Spleen (tissue), 11 donors: ENCODE measurements around the gene KANSL1. TPM values are rescaled to one million over a fixed set of nuclear protein-coding genes. Genes with fewer than 3 reads are reported as not detected.

ENCODE experiments used
- DNase-seq: peaks from one replicate; pipeline ENCODE4 v3.0.0-alpha.2; 2020
- H3K27ac ChIP-seq, 8 donors: fragments of 200-600 bp; sonication (generic) in 7 of 8; 1 replicate in 4 of 8; 2 replicates in 4 of 8; pipeline versions ENCODE4 v1.5.0 to v1.8.0; 2016 to 2021; ENCODE audit warnings: inconsistent platforms in 4 of 8, mild to moderate bottlenecking in 4 of 8, moderate library complexity in 1 of 8
- H3K27me3 ChIP-seq, 7 donors: fragments of 200-600 bp; sonication (generic) in 6 of 7; replicated peaks in 1 of 7; 1 replicate in 4 of 7; 2 replicates in 3 of 7; pipeline versions ENCODE4 v1.5.0 to v1.8.0; 2016 to 2021; ENCODE audit warnings: inconsistent platforms in 3 of 7, mild to moderate bottlenecking in 1 of 7
- H3K36me3 ChIP-seq, 6 donors: fragments of 200-600 bp; sonication (generic) in 5 of 6; 1 replicate in 4 of 6; 2 replicates in 2 of 6; pipeline versions ENCODE4 v1.5.0 to v1.8.0; 2016 to 2021; ENCODE audit warnings: inconsistent platforms in 2 of 6
- H3K4me1 ChIP-seq, 6 donors: fragments of 200-600 bp; sonication (generic) in 5 of 6; 1 replicate in 3 of 6; 2 replicates in 3 of 6; pipeline versions ENCODE4 v1.5.0 to v1.8.0; 2016 to 2021; ENCODE audit warnings: inconsistent platforms in 3 of 6
- H3K4me3 ChIP-seq, 8 donors: fragments of 200-600 bp; sonication (generic) in 7 of 8; 1 replicate in 4 of 8; 2 replicates in 4 of 8; pipeline versions ENCODE4 v1.5.0 to v1.8.0; 2016 to 2021; ENCODE audit warnings: inconsistent platforms in 4 of 8, mild to moderate bottlenecking in 4 of 8, moderate library complexity in 2 of 8
- H3K9me3 ChIP-seq, 8 donors: fragments of 200-600 bp; sonication (generic) in 7 of 8; 1 replicate in 4 of 8; 2 replicates in 4 of 8; pipeline versions ENCODE4 v1.5.0 to v1.8.0; 2016 to 2021; ENCODE audit warnings: inconsistent platforms in 4 of 8
- CTCF ChIP-seq, 11 experiments: fragments of 200-600 bp in 7 of 11; fragments of 450-650 bp in 4 of 11; sonication (generic) in 4 of 11; IDR thresholded peaks in 8 of 11; conservative IDR thresholded peaks in 3 of 11; 1 replicate in 7 of 11; 2 replicates in 4 of 11; pipeline versions ENCODE4 v1.4.0 to v1.8.0; 2016 to 2021; ENCODE audit warnings: antibody characterized with exemption in 11 of 11, inconsistent platforms in 4 of 11, mild to moderate bottlenecking in 1 of 11
- POLR2A ChIP-seq, 3 donors: fragments of 450-650 bp; IDR thresholded peaks; one replicate each; pipeline ENCODE4 v1.5.1; 2017; ENCODE audit warnings: antibody characterized with exemption in 3 of 3, mild to moderate bottlenecking in 1 of 3
- POLR2AphosphoS5 ChIP-seq, 3 donors: sonication (generic); formaldehyde crosslinking; IDR thresholded peaks; one replicate each; pipeline ENCODE4 v1.5.1; 2017; ENCODE audit warnings: antibody characterized with exemption in 3 of 3
- WGBS, 5 donors: extraction: QIAGEN DNeasy Blood & Tissue Kit in 3 of 5; methylation state at CpG; one replicate each; pipeline versions ENCODE4 v1.1.5 to v1.1.7; 2013 to 2018; 5-methylcytosine and 5-hydroxymethylcytosine counted together
- intact Hi-C: fragments of 100-400 bp; cut with DNase I; formaldehyde crosslinking; loops from one replicate; pipeline ENCODE4 v1.15.0; 2023; ENCODE audit warnings: low total_unique reads
- polyA plus RNA-seq, 3 donors: library from polyadenylated mRNA; stranded (reverse); fragments of 200-250 nt; gene quantifications; one replicate each; pipeline ENCODE4 v1.2.1, GENCODE V29; 2013
- total RNA-seq, 7 donors: library from RNA; depleted of rRNA in 3 of 7; stranded (reverse); fragments of >200 nt in 3 of 7; fragmentation: NEBNext Ultra II Directional in 4 of 7; extraction: Animal tissue kit (Norgen Biotek cat#: 25700) in 4 of 7; gene quantifications; one replicate each; pipeline versions ENCODE4 v1.1.0 to v1.2.1, GENCODE V29; 2016 to 2021
- donor health status: healthy with polysubstance abuse.
- donor health status: DM: no; HTN: no; CAD: no; lungs with moderate emphysema.
- donor health status: DM: no; HTN: no; CAD: no.
- donor health status: Bipolar disorder and iron deficiency.
- donor health status: healthy.
- donor health status: DM: no; HTN: no; CAD: no.
- donor health status: DM: yes; HTN: yes; CAD: no.

KANSL1 gene
- total and polyA plus RNA-seq, 10 donors: 10.9 to 173 (median 116) TPM

GRCh38 chr17:46129302-46129701 lies 63.9 kb downstream of the KANSL1 start:
- H3K27me3 ChIP-seq: no peaks in the 10 kb centered on the region
- H3K27ac ChIP-seq: no peak overlapping the region
- intact Hi-C loops: no loop called here
- DNase-seq: no peak
- 68 to 83% (median 79%) methylated on average over 2 of the region's 2 CpGs for WGBS, 5 donors
- peaks cover 14 to 98% (median 58%) of the 10 kb centered on the region in 6 donors for H3K4me1 ChIP-seq
- H3K4me3 ChIP-seq: no peak overlapping the region
- H3K36me3 ChIP-seq: peaks cover 0 to 2% (median 0%) of the 10 kb centered on the region in 6 donors
- TF ChIP-seq POLR2A (IDR thresholded peaks at IDR 0.05) (no peak), POLR2AphosphoS5 (IDR thresholded peaks at IDR 0.05) (no peak), CTCF (IDR thresholded peaks at IDR 0.05 in 8 of 11, conservative IDR thresholded peaks at IDR 0.05 in 3 of 11) (no peak)
- no peaks in the 10 kb centered on the region for H3K9me3 ChIP-seq

- Histone ChIP-seq H3K27ac (no peak overlapping the region), H3K9me3 (no peaks in the 10 kb centered on the region), H3K36me3 (peaks cover 0 to 10% (median 0%) of the 10 kb centered on the region in 6 donors), H3K4me3 (no peak overlapping the region), H3K4me1 (peaks cover 18 to 98% (median 62%) of the 10 kb centered on the region in 6 donors), H3K27me3 (no peaks in the 10 kb centered on the region)
- no peak for TF ChIP-seq CTCF (IDR thresholded peaks at IDR 0.05 in 8 of 11, conservative IDR thresholded peaks at IDR 0.05 in 3 of 11)
- no peak for TF ChIP-seq POLR2AphosphoS5 (IDR thresholded peaks at IDR 0.05)
- no peak for TF ChIP-seq POLR2A (IDR thresholded peaks at IDR 0.05)
- no peak for DNase-seq
- intact Hi-C loops: no loop called here
- WGBS, 5 donors: 68 to 86% (median 78%) methylated on average over 4 of the region's 4 CpGs
Observed at GRCh38 chr17:46128453-46128852, 64.8 kb downstream of the KANSL1 start.

GRCh38 chr17:46127524-46127923 lies 65.7 kb downstream of the KANSL1 start:
- intact Hi-C loops: no loop called here
- H3K36me3 ChIP-seq: peaks cover 0 to 11% (median 0%) of the 10 kb centered on the region in 6 donors
- no peak for TF ChIP-seq POLR2AphosphoS5 (IDR thresholded peaks at IDR 0.05)
- no peak for TF ChIP-seq POLR2A (IDR thresholded peaks at IDR 0.05)
- TF ChIP-seq CTCF (IDR thresholded peaks at IDR 0.05 in 8 of 11, conservative IDR thresholded peaks at IDR 0.05 in 3 of 11): no peak
- H3K27ac ChIP-seq: no peak overlapping the region
- no peaks in the 10 kb centered on the region for H3K9me3 ChIP-seq
- H3K4me3 ChIP-seq: no peak overlapping the region
- peaks cover 21 to 99% (median 67%) of the 10 kb centered on the region in 6 donors for H3K4me1 ChIP-seq
- H3K27me3 ChIP-seq: no peaks in the 10 kb centered on the region
- WGBS, 5 donors: 87 to 98% (median 96%) methylated on average over 2 of the region's 2 CpGs
- DNase-seq: no peak

- 95 to 100% (median 97%) methylated on average over 1 of the region's 1 CpG for WGBS, 5 donors
- Histone ChIP-seq H3K27ac (no peak overlapping the region), H3K4me1 (peaks cover 27 to 99% (median 70%) of the 10 kb centered on the region in 6 donors), H3K9me3 (no peaks in the 10 kb centered on the region), H3K27me3 (no peaks in the 10 kb centered on the region), H3K36me3 (peaks cover 0 to 11% (median 0%) of the 10 kb centered on the region in 6 donors), H3K4me3 (no peak overlapping the region)
- DNase-seq: no peak
- no peak for TF ChIP-seq CTCF (IDR thresholded peaks at IDR 0.05 in 8 of 11, conservative IDR thresholded peaks at IDR 0.05 in 3 of 11)
- no peak for TF ChIP-seq POLR2A (IDR thresholded peaks at IDR 0.05)
- TF ChIP-seq POLR2AphosphoS5 (IDR thresholded peaks at IDR 0.05): no peak
- intact Hi-C loops: no loop called here
Observed at GRCh38 chr17:46126840-46127239, 66.4 kb downstream of the KANSL1 start.
